ENCODE data around the gene SH3GLB2.
A peak's percentile ranks its signal among the peaks of the same experiment; 100 is the strongest.
"Not testable (repeated sequence)": the region's sequence is repeated elsewhere in the genome, so short reads cannot be mapped to it uniquely, and the experiment has no call there.

Gene SH3GLB2

GRCh38 chr9:129053020-129053419, 24.9 kb upstream of the SH3GLB2 start:
- DNase-seq (ENCODE audit: low spot score), result no peak

- DNase-seq (ENCODE audit: low spot score), result no peak
Measured at GRCh38 chr9:129052592-129052991, 24.5 kb upstream of the SH3GLB2 start.

- no peak for DNase-seq (ENCODE audit: low spot score)
Measured at GRCh38 chr9:129042016-129042415, 13.9 kb upstream of the SH3GLB2 start.

- no peak for DNase-seq (ENCODE audit: low spot score)
Measured at GRCh38 chr9:129040113-129040643, 12.0 kb upstream of the SH3GLB2 start.

- no peak for DNase-seq (ENCODE audit: low spot score)
Measured at GRCh38 chr9:129038109-129038852, 10.2 kb upstream of the SH3GLB2 start.

- DNase-seq (ENCODE audit: low spot score), result no peak
Measured at GRCh38 chr9:129037767-129038098, 9.6 kb upstream of the SH3GLB2 start.

- DNase-seq (ENCODE audit: low spot score), result no peak
Measured at GRCh38 chr9:129036923-129037766, 9.0 kb upstream of the SH3GLB2 start.

GRCh38 chr9:129036241-129036922, 8.3 kb upstream of the SH3GLB2 start, which contains the start of gene MIGA2:
TSS of gene MIGA2 (plus strand) at chr9:129036626. CDS start at chr9:129040595, 3,969 bp downstream.
- DNase-seq (ENCODE audit: low spot score), result peak; percentile 97

- DNase-seq (ENCODE audit: low spot score), result not testable (repeated sequence)
Measured at GRCh38 chr9:129035838-129036237, 7.7 kb upstream of the SH3GLB2 start.

GRCh38 chr9:129033216-129033615, 5.1 kb upstream of the SH3GLB2 start:
- no peak for DNase-seq (ENCODE audit: low spot score)

- DNase-seq (ENCODE audit: low spot score), result no peak
Measured at GRCh38 chr9:129032541-129033159, 4.5 kb upstream of the SH3GLB2 start.

- no peak for DNase-seq (ENCODE audit: low spot score)
Measured at GRCh38 chr9:129031514-129031913, 3.4 kb upstream of the SH3GLB2 start.

GRCh38 chr9:129030191-129030590, 2.1 kb upstream of the SH3GLB2 start:
- DNase-seq (ENCODE audit: low spot score), result no peak

GRCh38 chr9:129027685-129028191, 393 bp downstream of the SH3GLB2 start:
- DNase-seq (ENCODE audit: low spot score), result peak; percentile 70

- no peak for DNase-seq (ENCODE audit: low spot score)
Measured at GRCh38 chr9:129027224-129027684, 877 bp downstream of the SH3GLB2 start.

GRCh38 chr9:129026442-129027223, 1.5 kb downstream of the SH3GLB2 start:
- no peak for DNase-seq (ENCODE audit: low spot score)

GRCh38 chr9:129023908-129024233, 4.3 kb downstream of the SH3GLB2 start:
- DNase-seq (ENCODE audit: low spot score), result no peak

- no peak for DNase-seq (ENCODE audit: low spot score)
Measured at GRCh38 chr9:129023036-129023907, 4.9 kb downstream of the SH3GLB2 start.

- no peak for DNase-seq (ENCODE audit: low spot score)
Measured at GRCh38 chr9:129022037-129022436, 6.1 kb downstream of the SH3GLB2 start.

GRCh38 chr9:129021091-129021490, 7.0 kb downstream of the SH3GLB2 start:
- DNase-seq (ENCODE audit: low spot score), result no peak

Measured in CD4-positive, alpha-beta T cell treated with Interleukin-15 for 4 hours (primary cell).